Measurements from ENCODE around the gene RAD51. TPM values are rescaled to one million over a fixed set of nuclear protein-coding genes. Genes with fewer than 3 reads are reported as not detected.

RAD51 gene
- total RNA-seq, 4 donors from 2014 or later: 0.50 to 0.92 (median 0.71) TPM; not detected in 1

- peak overlapping the region; percentile 95 to 100 (median 98) for H3K27ac ChIP-seq (replicated peaks in 1 of 4)
- no peak for DNase-seq (ENCODE audit: extremely low spot score)
- 0% methylated on average over 11 of the region's 24 CpGs for WGBS
- H3K27me3 ChIP-seq: no peaks in the 10 kb centered on the region
- H3K4me1 ChIP-seq: peaks cover 18 to 23% (median 22%) of the 10 kb centered on the region in 4 donors
- H3K36me3 ChIP-seq: peaks cover 4 to 18% (median 12%) of the 10 kb centered on the region in 4 donors
- H3K4me3 ChIP-seq: peak overlapping the region; percentile 70 to 99 (median 84)
- H3K9me3 ChIP-seq: no peaks in the 10 kb centered on the region
- TF ChIP-seq POLR2A (IDR thresholded peaks at IDR 0.05; ENCODE audit: low read depth) (no peak), POLR2AphosphoS5 (IDR thresholded peaks at IDR 0.05) (no peak), EP300 (IDR thresholded peaks at IDR 0.05) (no peak), CTCF (IDR thresholded peaks at IDR 0.05) (no peak)
- intact Hi-C loops (cut with DNase I): loop anchor here (2.0 kb wide), 1 partner anchor 199 kb away; the partner anchor contains the start of gene VPS18
Observed at GRCh38 chr15:40695469-40695890, 506 bp downstream of the RAD51 start.

- TF ChIP-seq EP300 (IDR thresholded peaks at IDR 0.05): no peak
- no peak for TF ChIP-seq POLR2AphosphoS5 (IDR thresholded peaks at IDR 0.05)
- no peak for TF ChIP-seq CTCF (IDR thresholded peaks at IDR 0.05)
- TF ChIP-seq POLR2A (IDR thresholded peaks at IDR 0.05; ENCODE audit: low read depth): no peak
- intact Hi-C loops (cut with DNase I): no loop called here
- H3K4me3 ChIP-seq: no peak overlapping the region
Observed at GRCh38 chr15:40696228-40696627, 1.3 kb downstream of the RAD51 start.

GRCh38 chr15:40697916-40698315 is 2.9 kb downstream of the RAD51 start:
- 96% methylated on average over 7 of the region's 7 CpGs for WGBS
- intact Hi-C loops (cut with DNase I): no loop called here

More at GRCh38 chr15:40696228-40696627, 1.3 kb downstream of the RAD51 start:
- 90% methylated on average over 11 of the region's 11 CpGs for WGBS
- H3K27ac ChIP-seq (replicated peaks in 1 of 4): no peak overlapping the region
- H3K36me3 ChIP-seq: peaks cover 4 to 18% (median 12%) of the 10 kb centered on the region in 4 donors
- no peak for DNase-seq (ENCODE audit: extremely low spot score)
- no peaks in the 10 kb centered on the region for H3K9me3 ChIP-seq
- no peaks in the 10 kb centered on the region for H3K27me3 ChIP-seq
- H3K4me1 ChIP-seq: peaks cover 18 to 23% (median 22%) of the 10 kb centered on the region in 4 donors

GRCh38 chr15:40702077-40702476 is 7.1 kb downstream of the RAD51 start:
- intact Hi-C loops (cut with DNase I): no loop called here
- no peaks in the 10 kb centered on the region for H3K4me1 ChIP-seq
- H3K9me3 ChIP-seq: no peaks in the 10 kb centered on the region
- no peak for TF ChIP-seq EP300 (IDR thresholded peaks at IDR 0.05)
- no peak for TF ChIP-seq CTCF (IDR thresholded peaks at IDR 0.05)
- no peak for TF ChIP-seq POLR2A (IDR thresholded peaks at IDR 0.05; ENCODE audit: low read depth)
- TF ChIP-seq POLR2AphosphoS5 (IDR thresholded peaks at IDR 0.05): no peak
- DNase-seq (ENCODE audit: extremely low spot score): no peak
- H3K36me3 ChIP-seq: no peaks in the 10 kb centered on the region
- H3K27me3 ChIP-seq: no peaks in the 10 kb centered on the region
- no peak overlapping the region for H3K4me3 ChIP-seq
- H3K27ac ChIP-seq (replicated peaks in 1 of 4): no peak overlapping the region
- 91% methylated on average over 7 of the region's 7 CpGs for WGBS

More at GRCh38 chr15:40697916-40698315, 2.9 kb downstream of the RAD51 start:
- H3K9me3 ChIP-seq: no peaks in the 10 kb centered on the region
- peaks cover 18 to 23% (median 22%) of the 10 kb centered on the region in 4 donors for H3K4me1 ChIP-seq
- H3K27me3 ChIP-seq: no peaks in the 10 kb centered on the region
- DNase-seq (ENCODE audit: extremely low spot score): no peak
- H3K4me3 ChIP-seq: no peak overlapping the region
- peaks cover 0 to 4% (median 0%) of the 10 kb centered on the region in 4 donors for H3K36me3 ChIP-seq
- no peak overlapping the region for H3K27ac ChIP-seq (replicated peaks in 1 of 4)
- TF ChIP-seq EP300 (IDR thresholded peaks at IDR 0.05): no peak
- no peak for TF ChIP-seq CTCF (IDR thresholded peaks at IDR 0.05)
- no peak for TF ChIP-seq POLR2A (IDR thresholded peaks at IDR 0.05; ENCODE audit: low read depth)
- no peak for TF ChIP-seq POLR2AphosphoS5 (IDR thresholded peaks at IDR 0.05)

GRCh38 chr15:40706121-40706520 is 11.1 kb downstream of the RAD51 start:
- Histone ChIP-seq H3K36me3 (no peaks in the 10 kb centered on the region), H3K27me3 (no peaks in the 10 kb centered on the region), H3K27ac (replicated peaks in 1 of 4) (no peak overlapping the region), H3K4me3 (no peak overlapping the region), H3K9me3 (no peaks in the 10 kb centered on the region), H3K4me1 (no peaks in the 10 kb centered on the region)
- 98% methylated on average over 2 of the region's 2 CpGs for WGBS
- no peak for DNase-seq (ENCODE audit: extremely low spot score)
- TF ChIP-seq POLR2A (IDR thresholded peaks at IDR 0.05; ENCODE audit: low read depth) (no peak), EP300 (IDR thresholded peaks at IDR 0.05) (no peak), CTCF (IDR thresholded peaks at IDR 0.05) (no peak), POLR2AphosphoS5 (IDR thresholded peaks at IDR 0.05) (no peak)
- intact Hi-C loops (cut with DNase I): no loop called here

Measured in esophagus muscularis mucosa (tissue), 4 donors.